ENCODE results near the gene SFMBT2.

The SFMBT2 gene

GRCh38 chr10:7209458-7209857 lies 201.4 kb downstream of the SFMBT2 start:
- Histone ChIP-seq H3K4me2 (ENCODE audit: low read length) (no peak overlapping the region), H3K79me2 (ENCODE audit: low read length) (no peaks in the 10 kb centered on the region), H3K27me3 (ENCODE audit: low read depth, low read length) (no peaks in the 10 kb centered on the region), H3K4me3 (ENCODE audit: low read length) (no peak overlapping the region), H2AFZ (ENCODE audit: low read depth, low read length) (no peak overlapping the region), H4K20me1 (ENCODE audit: insufficient read depth, low read length) (peaks cover 2% of the 10 kb centered on the region; the same call in 1 of the 2 replicates), H3K9ac (ENCODE audit: low read length) (no peak overlapping the region), H3K36me3 (replicated peaks; ENCODE audit: low read depth, low read length) (peaks cover 4% of the 10 kb centered on the region), H3K27ac (ENCODE audit: low read length) (no peak overlapping the region), H3K4me1 (ENCODE audit: low read length) (no peaks in the 10 kb centered on the region), H3K9me3 (ENCODE audit: insufficient read depth, low read length) (no peaks in the 10 kb centered on the region)
- no peak for TF ChIP-seq EZH2phosphoT487 (IDR thresholded peaks at IDR 0.05; ENCODE audit: low read depth)
- TF ChIP-seq, protein P1, sequence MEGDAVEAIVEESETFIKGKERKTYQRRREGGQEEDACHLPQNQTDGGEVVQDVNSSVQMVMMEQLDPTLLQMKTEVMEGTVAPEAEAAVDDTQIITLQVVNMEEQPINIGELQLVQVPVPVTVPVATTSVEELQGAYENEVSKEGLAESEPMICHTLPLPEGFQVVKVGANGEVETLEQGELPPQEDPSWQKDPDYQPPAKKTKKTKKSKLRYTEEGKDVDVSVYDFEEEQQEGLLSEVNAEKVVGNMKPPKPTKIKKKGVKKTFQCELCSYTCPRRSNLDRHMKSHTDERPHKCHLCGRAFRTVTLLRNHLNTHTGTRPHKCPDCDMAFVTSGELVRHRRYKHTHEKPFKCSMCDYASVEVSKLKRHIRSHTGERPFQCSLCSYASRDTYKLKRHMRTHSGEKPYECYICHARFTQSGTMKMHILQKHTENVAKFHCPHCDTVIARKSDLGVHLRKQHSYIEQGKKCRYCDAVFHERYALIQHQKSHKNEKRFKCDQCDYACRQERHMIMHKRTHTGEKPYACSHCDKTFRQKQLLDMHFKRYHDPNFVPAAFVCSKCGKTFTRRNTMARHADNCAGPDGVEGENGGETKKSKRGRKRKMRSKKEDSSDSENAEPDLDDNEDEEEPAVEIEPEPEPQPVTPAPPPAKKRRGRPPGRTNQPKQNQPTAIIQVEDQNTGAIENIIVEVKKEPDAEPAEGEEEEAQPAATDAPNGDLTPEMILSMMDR (IDR thresholded peaks at IDR 0.05; ENCODE audit: low read depth, low read length), result no peak

- Histone ChIP-seq H3K4me1 (ENCODE audit: low read length) (no peaks in the 10 kb centered on the region), H2AFZ (ENCODE audit: low read depth, low read length) (no peak overlapping the region), H3K4me2 (ENCODE audit: low read length) (no peak overlapping the region), H3K27me3 (ENCODE audit: low read depth, low read length) (no peaks in the 10 kb centered on the region), H3K9ac (ENCODE audit: low read length) (no peak overlapping the region), H3K79me2 (ENCODE audit: low read length) (no peaks in the 10 kb centered on the region), H3K36me3 (replicated peaks; ENCODE audit: low read depth, low read length) (peaks cover 9% of the 10 kb centered on the region), H4K20me1 (ENCODE audit: insufficient read depth, low read length) (no peaks in the 10 kb centered on the region), H3K27ac (ENCODE audit: low read length) (no peak overlapping the region), H3K9me3 (ENCODE audit: insufficient read depth, low read length) (no peaks in the 10 kb centered on the region), H3K4me3 (ENCODE audit: low read length) (no peak overlapping the region)
- TF ChIP-seq EZH2phosphoT487 (IDR thresholded peaks at IDR 0.05; ENCODE audit: low read depth), result no peak
- TF ChIP-seq, protein P1 (IDR thresholded peaks at IDR 0.05; ENCODE audit: low read depth, low read length), result no peak
Measured at GRCh38 chr10:7206412-7207100, 204.3 kb downstream of the SFMBT2 start.

DNA sequence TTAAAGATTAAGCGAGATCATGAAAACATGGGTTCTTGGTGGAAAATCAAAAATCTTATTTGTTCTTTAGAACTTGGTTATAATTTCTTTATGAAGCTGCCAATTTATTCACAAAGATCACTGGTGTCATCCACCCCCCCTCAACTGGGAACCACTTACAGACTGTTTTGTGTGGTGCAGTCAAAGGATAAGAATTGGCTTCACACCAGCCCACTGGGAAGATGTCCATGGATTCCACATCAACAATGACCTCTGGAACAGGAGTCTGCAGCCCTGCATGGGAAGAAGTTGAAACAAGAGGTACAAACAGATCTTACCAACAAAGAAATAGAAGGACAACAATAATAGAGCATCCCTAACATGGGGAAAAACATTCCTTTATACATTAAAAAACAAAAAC lies 205.2 kb downstream of the SFMBT2 start:
- H3K4me1 ChIP-seq (ENCODE audit: low read length), result no peaks in the 10 kb centered on the region
- H2AFZ ChIP-seq (ENCODE audit: low read depth, low read length), result no peak overlapping the region
- no peak overlapping the region for H3K27ac ChIP-seq (ENCODE audit: low read length)
- TF ChIP-seq, protein P1 (IDR thresholded peaks at IDR 0.05; ENCODE audit: low read depth, low read length), result no peak
- TF ChIP-seq EZH2phosphoT487 (IDR thresholded peaks at IDR 0.05; ENCODE audit: low read depth), result no peak
- H3K4me3 ChIP-seq (ENCODE audit: low read length), result no peak overlapping the region
- H4K20me1 ChIP-seq (ENCODE audit: insufficient read depth, low read length), result no peaks in the 10 kb centered on the region
- H3K4me2 ChIP-seq (ENCODE audit: low read length), result no peak overlapping the region
- no peaks in the 10 kb centered on the region for H3K27me3 ChIP-seq (ENCODE audit: low read depth, low read length)
- H3K9me3 ChIP-seq (ENCODE audit: insufficient read depth, low read length), result no peaks in the 10 kb centered on the region
- peaks cover 13% of the 10 kb centered on the region for H3K36me3 ChIP-seq (replicated peaks; ENCODE audit: low read depth, low read length)
- H3K79me2 ChIP-seq (ENCODE audit: low read length), result no peaks in the 10 kb centered on the region
- H3K9ac ChIP-seq (ENCODE audit: low read length), result no peak overlapping the region

DNA sequence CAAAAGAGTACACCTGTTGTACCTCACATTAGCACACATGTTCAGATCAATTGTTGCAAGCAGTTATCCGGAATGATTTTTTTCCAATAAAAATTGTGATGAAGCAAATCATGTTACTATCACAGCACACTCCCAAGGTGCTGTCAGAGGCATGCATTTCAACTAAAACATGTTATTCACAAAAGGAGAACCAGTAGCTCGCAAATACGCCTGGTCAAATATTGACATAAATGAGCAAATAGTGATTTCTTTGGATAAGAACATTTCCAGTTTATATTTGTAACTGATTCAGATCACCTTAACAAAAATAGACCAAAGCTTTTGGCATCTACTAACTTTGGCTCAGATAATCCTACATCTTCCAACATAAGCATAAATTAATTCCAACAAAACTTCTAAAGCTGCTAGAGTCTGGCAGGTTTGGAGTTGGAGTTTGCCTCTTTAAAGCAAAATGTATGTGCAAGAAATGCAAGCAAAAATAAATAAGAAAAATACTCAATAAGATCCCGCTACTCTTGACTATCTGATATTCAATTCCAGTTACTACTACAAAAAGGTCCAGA lies 208.0 kb downstream of the SFMBT2 start:
- H3K27me3 ChIP-seq (ENCODE audit: low read depth, low read length), result no peaks in the 10 kb centered on the region
- H2AFZ ChIP-seq (ENCODE audit: low read depth, low read length), result no peak overlapping the region
- TF ChIP-seq, protein P1 (IDR thresholded peaks at IDR 0.05; ENCODE audit: low read depth, low read length), result no peak
- TF ChIP-seq EZH2phosphoT487 (IDR thresholded peaks at IDR 0.05; ENCODE audit: low read depth), result no peak
- no peaks in the 10 kb centered on the region for H3K79me2 ChIP-seq (ENCODE audit: low read length)
- H3K4me2 ChIP-seq (ENCODE audit: low read length), result no peak overlapping the region
- no peak overlapping the region for H3K27ac ChIP-seq (ENCODE audit: low read length)
- no peak overlapping the region for H3K9ac ChIP-seq (ENCODE audit: low read length)
- no peaks in the 10 kb centered on the region for H3K9me3 ChIP-seq (ENCODE audit: insufficient read depth, low read length)
- H3K36me3 ChIP-seq (replicated peaks; ENCODE audit: low read depth, low read length), result peaks cover 20% of the 10 kb centered on the region
- H3K4me1 ChIP-seq (ENCODE audit: low read length), result no peaks in the 10 kb centered on the region
- H4K20me1 ChIP-seq (ENCODE audit: insufficient read depth, low read length), result no peaks in the 10 kb centered on the region
- H3K4me3 ChIP-seq (ENCODE audit: low read length), result no peak overlapping the region
